WTC11 (cell line): Measurements from ENCODE around the gene CETN2.

Experiments
- CTCF ChIP-seq: fragments of 200-600 bp; IDR thresholded peaks from 2 replicates; pipeline ENCODE4 v1.8.0; 2022; ENCODE audit warnings: antibody characterized with exemption
- NFE2L1 ChIP-seq: sonication (generic); formaldehyde crosslinking; IDR thresholded peaks from 2 replicates; pipeline ENCODE4 v1.8.1; 2023; ENCODE audit warnings: missing genetic modification reagents
- PREB ChIP-seq: sonication (generic); formaldehyde crosslinking; IDR thresholded peaks from 2 replicates; pipeline ENCODE4 v1.8.1; 2022; ENCODE audit warnings: mild to moderate bottlenecking, missing genetic modification reagents, moderate library complexity, borderline replicate concordance
- ZSCAN18 ChIP-seq: fragments of 250-450 bp; sonication (Bioruptor Pico); IDR thresholded peaks from 2 replicates; pipeline ENCODE4 v2.1.2; 2022; ENCODE audit warnings: mild to moderate bottlenecking, moderate library complexity

GRCh38 chrX:152819266-152819665 is 11.3 kb downstream of the CETN2 start:
- no peak for TF ChIP-seq CTCF
- TF ChIP-seq ZSCAN18 (CRISPR knock-in tag) = no peak
- no peak for TF ChIP-seq PREB (CRISPR knock-in tag)
- no peak for TF ChIP-seq NFE2L1
